Activated CD4-positive, alpha-beta T cell treated with anti-CD3 and anti-CD28 coated beads, Interleukin-2, amount 50 U/mL, for 16 hours (primary cell): ENCODE measurements around the gene ELMO3.

Experiments used
- DNase-seq: peaks from one replicate; pipeline ENCODE4 v3.0.0-alpha.2; 2020

Gene ELMO3

GRCh38 chr16:67226804-67227566 is 28.1 kb downstream of the ELMO3 start, which contains the start of gene TMEM208:
TSS of gene TMEM208 (plus strand) at chr16:67227130. CDS start at chr16:67227219, 89 bp downstream.
- DNase-seq: peak; percentile 99

DNA sequence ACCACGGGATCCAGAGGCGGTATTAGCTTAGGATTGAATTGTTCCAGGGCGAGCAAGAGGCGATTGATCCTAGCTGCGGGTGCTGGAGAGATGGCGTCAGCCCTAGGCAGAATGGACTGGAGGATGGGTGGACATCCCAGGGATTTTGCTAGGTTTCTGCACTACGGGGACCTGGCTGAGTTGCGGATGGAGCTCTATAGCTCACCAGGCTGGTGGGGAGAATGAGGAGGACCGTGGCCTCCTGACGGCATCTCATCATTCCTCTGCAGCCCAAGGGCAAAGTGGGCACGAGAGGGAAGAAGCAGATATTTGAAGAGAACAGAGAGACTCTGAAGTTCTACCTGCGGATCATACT is 28.6 kb downstream of the ELMO3 start:
- DNase-seq: no peak

DNA sequence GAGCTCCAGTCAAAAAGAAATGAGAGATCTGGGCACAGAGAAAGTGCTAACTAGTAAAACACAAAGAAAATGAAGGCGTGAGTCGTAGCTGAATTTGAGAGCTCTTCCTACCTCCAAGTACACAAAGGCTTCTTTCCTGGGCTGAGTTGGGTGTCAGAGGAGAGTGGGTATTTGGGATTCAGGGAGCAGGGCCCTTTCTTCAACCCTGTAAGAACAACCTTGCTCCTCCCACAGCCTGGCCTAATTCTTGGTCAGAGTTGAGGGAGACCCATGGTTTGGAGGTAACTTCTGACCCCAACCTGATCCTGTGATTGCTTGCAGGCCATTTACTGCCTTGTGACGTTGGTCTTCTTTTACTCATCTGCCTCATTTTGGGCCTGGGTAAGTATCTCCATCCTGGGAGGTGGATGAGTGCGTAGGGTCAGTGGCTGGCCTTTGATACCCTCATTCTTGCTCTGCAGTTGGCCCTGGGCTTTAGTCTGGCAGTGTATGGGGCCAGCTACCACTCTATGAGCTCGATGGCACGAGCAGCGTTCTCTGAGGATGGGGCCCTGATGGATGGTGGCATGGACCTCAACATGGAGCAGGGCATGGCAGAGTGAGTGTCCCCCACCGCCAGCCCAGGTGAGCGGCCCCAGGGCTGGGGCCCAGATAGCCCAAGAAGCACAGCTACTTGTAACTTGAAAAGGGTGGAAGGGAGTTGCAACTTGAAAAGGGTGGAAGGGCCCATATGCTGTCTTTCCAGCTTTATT is 29.3 kb downstream of the ELMO3 start:
- DNase-seq: no peak

DNA sequence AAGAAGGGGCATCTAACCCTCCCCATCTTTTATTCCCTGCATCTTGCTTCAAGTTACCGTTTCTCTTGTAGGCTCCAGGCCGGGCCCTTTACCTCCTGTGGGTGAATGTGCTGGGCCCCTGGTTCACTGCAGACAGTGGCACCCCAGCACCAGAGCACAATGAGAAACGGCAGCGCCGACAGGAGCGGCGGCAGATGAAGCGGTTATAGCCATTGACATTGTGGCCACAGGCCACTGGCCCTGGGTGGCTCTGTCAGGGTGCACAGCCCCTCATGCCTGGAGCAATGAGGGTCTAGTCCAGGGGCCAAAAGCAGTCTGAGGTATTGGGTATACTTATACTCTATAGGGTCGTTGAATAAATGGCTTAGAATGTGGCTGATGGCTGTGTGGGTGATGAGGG is 30.0 kb downstream of the ELMO3 start:
- no peak for DNase-seq

DNA sequence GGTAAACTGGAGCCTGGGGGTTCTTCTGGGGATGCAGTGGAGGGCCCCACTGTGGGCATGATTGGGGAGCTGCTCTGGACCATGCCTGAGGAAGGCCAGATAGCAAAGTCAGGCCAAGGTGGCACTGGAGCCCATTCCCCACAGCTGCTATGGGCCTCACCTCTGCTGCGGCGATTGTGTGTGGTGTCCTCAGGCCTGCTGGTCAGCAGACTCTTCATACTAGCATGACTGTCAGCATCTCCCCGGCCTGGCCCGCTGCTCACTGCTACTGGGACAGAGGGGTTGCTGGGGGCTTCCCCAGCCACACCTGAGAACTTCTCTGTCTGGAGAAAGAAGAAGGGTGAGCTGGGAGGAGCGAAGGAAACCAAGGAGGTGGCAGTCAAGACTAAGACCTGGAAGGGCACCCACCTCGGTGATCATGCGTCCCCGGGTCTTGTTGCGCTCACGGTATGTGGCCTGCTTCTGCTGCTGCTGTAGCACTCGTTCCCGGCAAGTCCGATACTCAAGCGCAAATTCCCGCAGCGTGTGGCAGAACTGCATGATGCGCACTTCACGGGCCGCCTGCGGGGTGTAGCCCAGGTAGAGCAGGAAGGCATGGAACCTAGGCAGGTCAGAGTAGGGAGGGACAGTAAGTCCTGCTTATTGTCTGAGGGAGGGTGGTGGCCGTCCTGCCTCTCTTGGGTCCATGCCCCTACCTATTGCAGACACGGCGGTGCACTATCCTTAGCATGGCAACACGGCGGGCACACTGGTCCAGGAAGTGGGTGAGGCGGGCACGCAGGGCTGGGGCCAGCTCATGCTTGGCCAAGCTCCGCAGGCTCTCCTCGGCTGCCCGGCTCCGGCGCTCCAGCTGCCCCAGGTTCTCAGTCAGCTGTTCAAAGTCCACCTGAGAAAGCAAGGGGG is 31.2 kb downstream of the ELMO3 start:
- no peak for DNase-seq

DNA sequence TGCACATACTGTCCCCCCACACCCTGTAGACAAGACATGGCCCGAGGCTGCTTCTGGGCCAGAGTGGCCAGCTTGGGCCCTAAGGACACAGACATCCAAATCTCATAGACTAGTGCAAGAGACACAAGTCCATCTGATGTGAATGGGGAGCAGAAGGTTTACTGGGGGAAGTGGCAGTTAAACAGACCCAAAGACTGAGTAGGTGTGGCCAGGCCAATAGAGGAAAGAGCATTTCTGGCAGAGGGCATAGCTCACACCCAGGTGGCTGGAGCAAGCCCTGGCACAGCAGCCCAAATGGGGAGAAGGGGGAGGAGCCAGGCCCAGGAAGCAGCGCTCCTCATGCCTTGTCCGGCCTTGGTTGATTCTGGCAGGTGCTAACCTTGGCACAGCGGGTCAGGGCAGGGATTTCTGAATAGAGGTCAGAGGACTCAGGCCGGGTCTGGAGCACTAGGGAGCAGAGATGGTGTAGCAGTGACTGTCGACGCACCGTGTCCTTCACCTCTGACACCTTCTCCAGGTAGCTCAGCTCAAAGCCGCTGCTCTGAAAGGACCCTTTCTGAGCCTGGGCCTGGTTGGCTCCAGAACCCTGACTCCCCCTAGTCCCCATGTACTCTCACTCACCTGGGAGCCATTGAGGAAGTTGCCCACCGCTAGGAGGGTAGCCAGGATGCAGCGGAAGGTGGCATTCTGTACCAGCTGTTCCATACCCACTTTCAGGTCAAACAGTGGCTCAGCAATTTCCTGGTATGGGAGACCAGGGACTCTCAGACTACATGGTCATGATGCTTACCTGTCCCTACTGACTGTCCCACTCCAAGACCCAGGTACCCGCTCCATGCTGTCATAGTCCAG is 32.1 kb downstream of the ELMO3 start:
- no peak for DNase-seq

- no peak for DNase-seq
Measured at GRCh38 chr16:67233596-67233995, 34.7 kb downstream of the ELMO3 start.

DNA sequence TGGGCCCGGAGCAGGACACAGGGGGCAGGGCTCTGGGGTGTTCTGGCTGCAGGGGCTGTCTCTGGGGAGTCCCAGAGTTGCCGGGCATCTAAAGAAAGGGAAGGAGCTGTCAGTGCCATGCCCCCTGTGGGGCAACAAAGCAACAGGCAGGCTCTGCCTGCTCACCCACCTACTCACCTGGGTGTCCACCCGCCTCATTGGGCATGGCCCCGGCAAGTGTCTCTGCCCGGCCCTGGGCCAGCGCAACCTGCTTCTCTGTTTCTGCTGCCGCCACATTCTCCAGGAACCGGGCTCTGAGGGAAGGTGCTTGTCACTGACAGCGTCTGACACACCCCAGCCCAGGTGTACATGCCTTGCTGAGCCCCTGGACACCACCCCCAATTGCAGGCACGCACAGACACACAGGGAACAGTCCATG is 35.3 kb downstream of the ELMO3 start:
- DNase-seq: no peak

- peak; percentile 74 for DNase-seq
Measured at GRCh38 chr16:67235816-67236562, 37.1 kb downstream of the ELMO3 start.

DNA sequence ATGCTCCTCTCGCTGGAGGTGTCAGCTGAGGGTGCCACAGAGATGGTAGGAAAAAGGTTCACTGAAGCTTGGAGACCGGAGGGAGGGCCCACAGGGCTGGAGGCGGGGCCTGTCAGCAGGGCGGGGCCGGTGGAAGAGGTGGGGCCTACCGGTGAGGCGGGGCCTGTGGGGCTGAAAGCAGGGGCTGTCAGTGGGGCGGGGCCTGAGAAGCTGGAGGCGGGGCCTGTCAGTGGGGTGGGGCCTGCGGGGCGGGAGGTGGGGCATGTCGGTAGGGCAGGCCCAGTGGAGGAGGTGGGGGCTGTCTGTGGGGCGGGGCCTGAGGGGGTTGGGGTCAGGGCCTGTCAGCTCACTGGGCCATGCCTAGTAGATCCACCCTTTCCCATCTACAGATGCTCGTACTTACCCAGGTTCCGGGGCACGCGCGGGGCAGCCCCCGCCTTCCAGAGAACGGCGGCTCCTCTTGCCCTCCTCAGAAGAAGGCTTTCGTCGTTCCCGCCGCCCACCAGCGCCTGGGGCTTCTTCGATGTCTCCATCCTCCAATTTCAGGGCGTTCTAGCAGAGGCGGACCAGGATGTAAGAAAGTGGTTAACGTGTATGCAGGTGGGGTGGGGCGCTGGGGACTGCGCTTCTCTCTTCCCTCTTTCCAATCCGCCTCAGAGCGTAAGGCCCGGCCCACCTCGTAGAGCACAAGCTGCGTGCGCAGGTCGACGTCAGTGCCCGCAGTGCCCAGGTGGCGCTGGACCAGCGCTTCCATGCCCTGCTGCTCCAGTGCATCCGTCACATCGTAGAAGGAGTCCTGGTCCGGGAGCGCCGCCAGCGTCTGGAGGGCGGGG is 37.8 kb downstream of the ELMO3 start:
- peak; percentile 89 for DNase-seq

- DNase-seq: no peak
Measured at GRCh38 chr16:67237396-67238277, 38.7 kb downstream of the ELMO3 start.

DNA sequence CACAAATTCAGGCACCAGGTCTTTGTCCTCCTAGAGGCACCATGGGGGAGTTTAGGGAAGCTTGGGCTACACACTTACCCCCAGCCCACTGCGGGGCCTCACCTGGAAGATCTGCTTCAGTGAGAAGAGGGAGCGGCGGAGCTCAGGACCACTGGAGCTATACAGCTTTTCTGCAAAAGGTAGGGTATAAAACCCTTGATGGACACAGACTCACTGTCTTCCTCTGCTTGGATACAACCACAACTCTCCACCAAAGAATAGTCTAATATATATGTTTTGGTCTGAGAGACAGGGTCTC is 39.3 kb downstream of the ELMO3 start:
- no peak for DNase-seq

DNA sequence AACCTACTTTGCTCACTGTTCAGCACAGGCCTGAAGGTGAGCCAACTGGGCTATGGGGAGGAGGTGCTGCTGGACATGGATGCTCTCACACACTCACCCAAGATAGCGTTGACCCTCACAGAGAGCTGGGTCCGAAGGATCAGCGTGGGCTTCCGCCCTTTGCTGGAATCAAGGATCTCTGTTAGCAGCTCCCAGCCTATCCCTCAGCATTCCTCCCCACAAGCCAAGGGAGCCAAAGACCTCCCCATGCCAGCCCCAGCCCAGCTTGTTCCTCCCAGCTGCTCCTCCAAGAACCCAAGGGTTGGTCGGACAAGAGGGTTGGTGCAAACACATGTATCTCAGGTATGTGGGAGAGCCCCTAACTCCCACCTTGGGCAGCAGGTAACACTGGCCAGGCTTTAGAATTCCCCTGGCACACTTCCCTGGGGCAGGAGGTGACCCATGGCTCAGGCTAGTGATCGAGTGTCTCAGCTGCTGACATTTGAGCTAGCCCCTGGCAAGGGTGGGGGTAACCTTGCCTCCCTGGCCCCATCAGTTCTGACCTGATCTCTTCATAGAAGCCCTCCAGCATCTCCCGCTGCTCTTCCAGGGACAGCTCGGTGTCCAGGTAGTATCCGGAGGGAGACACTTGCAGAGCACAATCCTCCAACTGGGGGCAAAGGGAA is 40.0 kb downstream of the ELMO3 start:
- DNase-seq: no peak

DNA sequence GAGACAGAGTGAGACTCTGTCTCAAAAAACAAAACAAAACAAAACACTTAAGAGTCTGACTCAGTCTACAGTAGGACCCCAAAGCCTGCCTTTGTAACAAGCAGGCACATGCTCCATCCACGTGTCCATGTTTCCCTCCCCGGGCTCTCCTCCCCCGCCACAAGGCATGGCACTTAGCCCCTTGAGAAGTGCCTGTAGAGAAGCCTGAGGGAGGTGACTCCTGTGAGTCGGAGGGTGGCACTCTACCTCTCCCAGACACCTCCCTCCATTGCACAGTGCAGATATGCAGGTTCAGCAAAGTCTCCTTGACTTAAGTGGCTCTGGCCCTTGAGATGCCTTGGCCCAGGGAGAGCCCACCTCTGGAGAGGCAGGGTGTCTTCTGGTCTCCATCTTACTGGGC is 41.6 kb downstream of the ELMO3 start:
- no peak for DNase-seq

GRCh38 chr16:67241008-67241900 is 42.3 kb downstream of the ELMO3 start:
- DNase-seq: no peak

GRCh38 chr16:67242138-67242730 is 43.3 kb downstream of the ELMO3 start:
- no peak for DNase-seq

DNA sequence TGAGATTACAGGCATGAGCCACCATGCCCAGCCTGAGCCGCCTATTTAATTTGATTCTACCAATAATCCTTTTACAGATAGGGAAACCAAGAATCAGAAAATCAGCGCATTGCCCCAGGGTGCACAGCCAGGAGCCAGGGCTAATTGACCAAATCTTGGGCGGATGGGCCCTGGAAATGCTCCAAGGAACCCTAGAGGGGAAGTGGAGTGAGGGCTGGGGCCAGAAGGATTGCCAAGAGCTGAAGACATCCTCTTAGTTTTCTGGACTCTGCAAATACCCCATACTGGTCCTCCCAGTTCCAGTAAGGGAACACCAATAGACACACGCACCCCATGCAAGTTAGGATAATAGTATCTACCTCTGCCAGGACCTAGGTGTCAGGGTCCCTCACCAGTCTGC is 44.5 kb downstream of the ELMO3 start:
- no peak for DNase-seq
